ENCODE data around the gene LHFPL3.

DNA sequence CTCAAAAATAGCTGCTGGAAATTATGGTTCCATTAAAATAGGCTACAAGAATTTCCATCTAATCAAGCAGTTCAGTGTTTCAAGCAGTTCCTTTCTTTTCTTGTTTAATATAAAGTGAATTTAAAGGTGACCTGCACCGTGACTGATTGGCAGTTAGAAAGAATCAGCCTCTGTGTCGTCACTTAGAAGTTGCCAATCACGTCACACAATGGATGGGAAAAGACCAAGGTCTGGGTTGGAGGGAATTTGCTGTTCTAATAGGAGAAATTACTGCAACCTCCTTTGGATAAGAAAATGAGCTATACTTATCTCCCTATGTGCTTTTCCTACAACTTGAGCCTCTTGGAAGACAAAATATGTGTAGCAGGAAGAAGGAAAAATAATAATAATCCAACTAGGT lies 466.2 kb downstream of the LHFPL3 start:
- TF ChIP-seq, protein P1, sequence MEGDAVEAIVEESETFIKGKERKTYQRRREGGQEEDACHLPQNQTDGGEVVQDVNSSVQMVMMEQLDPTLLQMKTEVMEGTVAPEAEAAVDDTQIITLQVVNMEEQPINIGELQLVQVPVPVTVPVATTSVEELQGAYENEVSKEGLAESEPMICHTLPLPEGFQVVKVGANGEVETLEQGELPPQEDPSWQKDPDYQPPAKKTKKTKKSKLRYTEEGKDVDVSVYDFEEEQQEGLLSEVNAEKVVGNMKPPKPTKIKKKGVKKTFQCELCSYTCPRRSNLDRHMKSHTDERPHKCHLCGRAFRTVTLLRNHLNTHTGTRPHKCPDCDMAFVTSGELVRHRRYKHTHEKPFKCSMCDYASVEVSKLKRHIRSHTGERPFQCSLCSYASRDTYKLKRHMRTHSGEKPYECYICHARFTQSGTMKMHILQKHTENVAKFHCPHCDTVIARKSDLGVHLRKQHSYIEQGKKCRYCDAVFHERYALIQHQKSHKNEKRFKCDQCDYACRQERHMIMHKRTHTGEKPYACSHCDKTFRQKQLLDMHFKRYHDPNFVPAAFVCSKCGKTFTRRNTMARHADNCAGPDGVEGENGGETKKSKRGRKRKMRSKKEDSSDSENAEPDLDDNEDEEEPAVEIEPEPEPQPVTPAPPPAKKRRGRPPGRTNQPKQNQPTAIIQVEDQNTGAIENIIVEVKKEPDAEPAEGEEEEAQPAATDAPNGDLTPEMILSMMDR (IDR thresholded peaks at IDR 0.05): no peak
- no peak for TF ChIP-seq POLR2A (IDR thresholded peaks at IDR 0.05)

All from right lobe of liver (tissue), 4 donors.